ENCODE measurements around the gene MOSPD3. TPM values are rescaled to one million over a fixed set of nuclear protein-coding genes. Genes with fewer than 3 reads are reported as not detected.

MOSPD3 gene
- total and polyA plus RNA-seq, 8 donors = 15.7 to 35.7 (median 31.4) TPM

GRCh38 chr7:100607111-100607510, 5.2 kb upstream of the MOSPD3 start:
- H3K36me3 ChIP-seq = no peaks in the 10 kb centered on the region
- ATAC-seq (no peak), DNase-seq (no peak)
- H3K9me3 ChIP-seq = no peaks in the 10 kb centered on the region
- peaks cover 0 to 25% of the 10 kb centered on the region in 2 donors for H3K4me1 ChIP-seq
- H3K27me3 ChIP-seq = peaks cover 0 to 24% of the 10 kb centered on the region in 2 donors
- TF ChIP-seq CTCF (IDR thresholded peaks at IDR 0.05) = no peak
- H3K27ac ChIP-seq = no peak overlapping the region
- intact Hi-C loops (cut with DNase I) = no loop called here
- no peak overlapping the region for H3K4me3 ChIP-seq

GRCh38 chr7:100609958-100610357, 2.4 kb upstream of the MOSPD3 start:
- peaks cover 0 to 1% of the 10 kb centered on the region in 2 donors for H3K36me3 ChIP-seq
- H3K4me3 ChIP-seq = no peak overlapping the region
- ATAC-seq = no peak
- no peak for TF ChIP-seq CTCF (IDR thresholded peaks at IDR 0.05)
- peaks cover 0 to 17% of the 10 kb centered on the region in 2 donors for H3K27me3 ChIP-seq
- no peak for DNase-seq
- H3K27ac ChIP-seq = no peak overlapping the region
- intact Hi-C loops (cut with DNase I) = no loop called here
- H3K4me1 ChIP-seq = peaks cover 10 to 31% of the 10 kb centered on the region in 2 donors
- no peaks in the 10 kb centered on the region for H3K9me3 ChIP-seq

- Histone ChIP-seq H3K4me1 (peaks cover 10 to 22% of the 10 kb centered on the region in 2 donors), H3K4me3 (peak overlapping the region; percentile 53 to 61), H3K27me3 (no peaks in the 10 kb centered on the region), H3K27ac (peak overlapping the region; percentile 90 to 99), H3K9me3 (no peaks in the 10 kb centered on the region), H3K36me3 (peaks cover 0 to 8% of the 10 kb centered on the region in 2 donors)
- peak; percentile 4 for ATAC-seq
- TF ChIP-seq CTCF (IDR thresholded peaks at IDR 0.05) = no peak
- intact Hi-C loops (cut with DNase I) = no loop called here
- DNase-seq = peak in 1 of 4 donors; percentile 21
Measured at GRCh38 chr7:100612730-100613390, 520 bp downstream of the MOSPD3 start.

- Histone ChIP-seq H3K4me1 (peaks cover 10 to 22% of the 10 kb centered on the region in 2 donors), H3K27ac (peak overlapping the region in 1 of 2 donors; percentile 99), H3K4me3 (peak overlapping the region in 1 of 2 donors; percentile 61), H3K36me3 (peaks cover 0 to 8% of the 10 kb centered on the region in 2 donors), H3K27me3 (no peaks in the 10 kb centered on the region), H3K9me3 (no peaks in the 10 kb centered on the region)
- intact Hi-C loops (cut with DNase I) = no loop called here
- ATAC-seq (no peak), DNase-seq (no peak)
- no peak for TF ChIP-seq CTCF (IDR thresholded peaks at IDR 0.05)
Measured at GRCh38 chr7:100613412-100614175, 1.3 kb downstream of the MOSPD3 start.

GRCh38 chr7:100614308-100614861, 2.0 kb downstream of the MOSPD3 start:
- ATAC-seq (no peak), DNase-seq (no peak)
- H3K27me3 ChIP-seq = no peaks in the 10 kb centered on the region
- peaks cover 10 to 22% of the 10 kb centered on the region in 2 donors for H3K4me1 ChIP-seq
- intact Hi-C loops (cut with DNase I) = no loop called here
- no peaks in the 10 kb centered on the region for H3K9me3 ChIP-seq
- peaks cover 0 to 8% of the 10 kb centered on the region in 2 donors for H3K36me3 ChIP-seq
- no peak overlapping the region for H3K27ac ChIP-seq
- TF ChIP-seq CTCF (IDR thresholded peaks at IDR 0.05) = no peak
- H3K4me3 ChIP-seq = no peak overlapping the region
